GM12892 (cell line): ENCODE data around the gene WDFY2.

Experiments
- POLR2A ChIP-seq: IDR thresholded peaks from 2 replicates; pipeline ENCODE4 v1.6.1; 2011; ENCODE audit warnings: low read depth, low read length, control low read depth
- POLR2AphosphoS5 ChIP-seq: IDR thresholded peaks from 2 replicates; pipeline ENCODE4 v1.6.1; 2011; ENCODE audit warnings: low read depth, low read length, control low read depth
- TAF1 ChIP-seq: IDR thresholded peaks from 2 replicates; pipeline ENCODE4 v1.6.1; 2011; ENCODE audit warnings: low read depth, mild to moderate bottlenecking, control low read depth, low read length, borderline replicate concordance

DNA sequence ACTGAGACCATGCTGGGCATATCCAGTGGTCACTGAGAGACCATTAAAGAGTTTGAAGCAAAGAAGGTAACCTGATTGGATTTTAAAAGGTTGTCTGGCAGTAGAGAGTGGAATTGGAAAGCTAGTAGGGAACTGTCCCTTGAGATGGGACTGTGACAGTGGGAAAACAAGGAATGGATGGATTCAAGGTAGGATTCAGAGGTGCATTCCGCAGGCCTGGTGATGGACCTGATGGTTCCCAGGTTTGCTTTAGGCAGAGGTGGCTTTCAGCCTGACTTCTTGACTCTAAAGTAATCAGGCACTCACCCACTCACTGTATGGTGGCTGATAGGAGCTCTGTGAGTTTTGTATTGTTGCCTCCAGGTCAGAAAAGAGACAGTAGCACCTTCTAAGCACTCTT is 146.7 kb downstream of the WDFY2 start:
- TF ChIP-seq POLR2A = no peak
- no peak for TF ChIP-seq TAF1
- TF ChIP-seq POLR2AphosphoS5 = no peak
